ENCODE results near the gene TMIGD1. TPM values are rescaled to one million over a fixed set of nuclear protein-coding genes. Genes with fewer than 3 reads are reported as not detected.

The TMIGD1 gene
- total RNA-seq, 1 experiment from 2014 or later, result not detected

- Histone ChIP-seq H3K27ac (ENCODE audit: insufficient read length, low read depth, low read length) (no peak overlapping the region), H3K27me3 (ENCODE audit: insufficient read depth, low read length) (no peaks in the 10 kb centered on the region; the same call in 1 of the 2 replicates), H3K4me1 (ENCODE audit: insufficient read depth, low read length) (peaks cover 3% of the 10 kb centered on the region; the same call in 1 of the 2 replicates), H4K8ac (replicated peaks; ENCODE audit: insufficient read length, low read depth, low read length) (no peak overlapping the region), H3K56ac (ENCODE audit: insufficient read length, low read depth, low read length) (no peak overlapping the region), H3K4me2 (ENCODE audit: insufficient read depth, insufficient read length, low read length) (no peak overlapping the region), H3K23ac (ENCODE audit: insufficient read length, low read depth, low read length) (no peak overlapping the region), H2BK12ac (ENCODE audit: insufficient read length, low read depth, low read length) (no peak overlapping the region), H2BK5ac (ENCODE audit: insufficient read length, low read length) (no peak overlapping the region), H3K4ac (ENCODE audit: low read depth, low read length) (no peak overlapping the region), H3K9ac (ENCODE audit: extremely low read depth, insufficient read length, low read length) (no peak overlapping the region), H3T11ph (ENCODE audit: low read length) (no peak overlapping the region), H3K79me1 (ENCODE audit: insufficient read depth, low read depth, low read length, poor library complexity, severe bottlenecking) (no peaks in the 10 kb centered on the region), H3K23me2 (ENCODE audit: insufficient read length, low read depth, low read length, poor library complexity, severe bottlenecking) (no peaks in the 10 kb centered on the region), H4K5ac (ENCODE audit: insufficient read length, low read depth, low read length) (no peak overlapping the region), H3K18ac (ENCODE audit: insufficient read length, low read depth, low read length) (no peak overlapping the region), H2AK5ac (ENCODE audit: insufficient read length, low read length) (no peak overlapping the region), H2BK15ac (ENCODE audit: low read depth, low read length) (no peak overlapping the region), H3K9me3 (ENCODE audit: control insufficient read depth, low read depth, low read length) (no peaks in the 10 kb centered on the region), H3K14ac (ENCODE audit: insufficient read depth, low read length) (no peak overlapping the region; the same call in 1 of the 2 replicates), H2BK120ac (ENCODE audit: low read depth, low read length, poor library complexity, severe bottlenecking) (no peak overlapping the region), H4K91ac (ENCODE audit: insufficient read length, low read depth, low read length) (no peak overlapping the region), H2AFZ (ENCODE audit: low read length) (no peak overlapping the region), H3K79me2 (ENCODE audit: insufficient read depth, low read length) (no peaks in the 10 kb centered on the region), H4K20me1 (ENCODE audit: control insufficient read depth, insufficient read depth, insufficient read length) (no peaks in the 10 kb centered on the region), H2BK20ac (ENCODE audit: low read depth, low read length, poor library complexity, severe bottlenecking) (no peak overlapping the region)
- no peaks in the 10 kb centered on the region for H3K9me3 Mint-ChIP-seq
- H3K27ac Mint-ChIP-seq, result no peak overlapping the region
- no peak overlapping the region for H3K4me3 Mint-ChIP-seq
- H3K36me3 Mint-ChIP-seq (ENCODE audit: insufficient read depth in 1 of 3, low read depth in 3 of 3), result no peaks in the 10 kb centered on the region
- H3K4me1 Mint-ChIP-seq, result peaks cover 13 to 15% of the 10 kb centered on the region in 2 experiments
- H3K27me3 Mint-ChIP-seq (ENCODE audit: low read depth), result no peaks in the 10 kb centered on the region; the same call in none of the 2 replicates
- DNase-seq, result no peak
- WGBS (ENCODE audit: extremely low coverage, insufficient read length, low lambda C conversion rate), result no CpG with 5 or more reads among the region's 9 CpGs
- TF ChIP-seq CTCF (conservative IDR thresholded peaks at IDR 0.05), result no peak
Measured at GRCh38 chr17:30344283-30345088, 10.6 kb upstream of the TMIGD1 start.
